ENCODE measurements around the gene OSBPL10.
A peak's percentile ranks its signal among the peaks of the same experiment; 100 is the strongest.

OSBPL10 gene

DNA sequence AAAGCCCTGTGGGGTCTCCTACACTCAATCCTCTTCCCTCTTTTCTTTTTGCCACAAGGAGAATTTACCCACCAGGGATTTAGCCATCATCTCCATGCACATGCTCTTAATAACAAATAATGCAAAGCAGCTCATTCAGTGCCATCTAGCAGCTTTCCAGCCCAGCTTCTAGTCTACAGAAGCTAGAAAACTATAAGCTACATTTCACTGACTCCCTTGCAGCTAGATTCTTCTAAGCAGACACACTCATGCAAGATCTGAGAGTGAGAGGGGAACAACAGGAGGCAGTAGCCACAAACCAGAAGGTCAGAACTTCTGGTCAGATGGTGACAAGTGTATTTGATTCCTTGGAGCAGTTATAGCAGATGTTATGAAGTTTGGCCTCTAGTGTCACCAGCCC is 25.5 kb downstream of the OSBPL10 start:
- DNase-seq: no peak

DNA sequence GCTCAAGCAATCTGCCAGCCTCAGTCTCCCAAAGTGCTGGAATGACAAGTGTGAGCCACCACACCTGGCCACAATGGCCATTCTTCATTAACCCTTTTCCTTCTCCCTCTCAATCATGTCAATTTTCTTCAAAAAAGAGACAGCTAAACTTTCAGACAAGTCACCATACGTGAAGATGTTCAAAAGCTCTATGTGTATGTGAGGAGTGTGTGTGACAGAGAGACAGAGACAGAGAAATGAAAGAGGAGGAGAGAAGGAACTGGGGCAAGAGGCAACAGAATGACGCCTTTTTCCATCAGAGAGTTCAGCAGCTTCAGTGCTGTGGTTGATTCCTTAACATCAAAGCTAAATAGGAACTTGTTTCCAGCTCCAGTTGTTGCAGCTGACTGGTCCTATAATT is 27.4 kb downstream of the OSBPL10 start:
- no peak for DNase-seq

DNA sequence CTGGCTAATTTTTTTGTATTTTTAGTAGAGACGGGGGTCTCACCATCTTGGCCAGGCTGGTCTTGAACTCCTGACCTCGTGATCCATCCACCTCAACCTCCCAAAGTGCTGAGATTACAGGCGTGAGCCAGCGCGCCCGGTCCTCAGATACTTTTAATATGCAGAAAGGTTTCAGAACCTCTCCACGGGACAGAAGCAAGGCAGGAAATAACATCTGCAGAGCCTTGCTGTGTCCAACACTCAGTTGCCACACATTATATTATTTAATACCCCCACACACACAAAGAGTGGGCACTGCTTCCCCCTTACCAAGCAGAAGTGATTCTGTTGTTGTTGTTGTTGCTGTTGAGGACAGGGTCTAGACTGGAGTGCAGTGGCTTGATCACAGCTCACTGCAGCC is 28.0 kb downstream of the OSBPL10 start:
- DNase-seq: no peak

DNA sequence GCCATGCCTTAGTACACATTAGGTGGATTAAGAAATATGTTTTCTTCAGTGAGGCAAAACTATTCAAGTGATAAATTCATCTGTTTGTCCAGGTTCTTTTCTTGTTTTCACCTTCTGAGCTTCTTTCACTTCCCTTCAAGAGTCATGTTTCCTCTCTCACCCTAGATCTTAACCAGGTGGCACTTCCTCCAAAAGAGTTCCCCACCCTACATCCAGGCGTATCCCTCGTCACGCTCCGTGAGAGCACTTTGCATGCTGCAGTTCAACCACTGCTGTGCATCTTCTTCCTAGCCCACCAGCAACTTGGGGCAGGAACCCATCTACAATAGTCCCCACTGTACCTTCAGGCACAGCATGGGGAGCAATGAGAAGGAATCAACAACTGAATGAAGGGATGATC is 28.9 kb downstream of the OSBPL10 start:
- DNase-seq: no peak

DNA sequence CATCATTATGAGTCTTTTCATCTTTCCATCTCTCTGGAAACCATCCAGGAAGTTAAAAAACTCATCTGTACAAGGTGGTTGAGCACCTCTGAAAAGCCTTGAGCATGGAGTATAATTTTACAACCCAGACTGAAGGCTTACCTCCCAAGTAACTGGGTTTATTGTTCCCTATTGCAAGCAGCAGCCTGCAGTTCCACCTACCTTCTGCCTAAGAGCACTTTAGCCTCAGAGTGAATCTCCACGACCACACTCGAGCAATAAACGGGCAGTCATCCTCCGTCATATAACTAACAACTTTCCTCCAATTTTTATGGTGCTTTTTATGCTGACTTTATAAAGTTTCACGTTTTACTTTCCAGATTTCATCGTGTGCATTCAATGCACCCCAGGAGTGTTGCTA is 32.8 kb downstream of the OSBPL10 start:
- DNase-seq: no peak

DNA sequence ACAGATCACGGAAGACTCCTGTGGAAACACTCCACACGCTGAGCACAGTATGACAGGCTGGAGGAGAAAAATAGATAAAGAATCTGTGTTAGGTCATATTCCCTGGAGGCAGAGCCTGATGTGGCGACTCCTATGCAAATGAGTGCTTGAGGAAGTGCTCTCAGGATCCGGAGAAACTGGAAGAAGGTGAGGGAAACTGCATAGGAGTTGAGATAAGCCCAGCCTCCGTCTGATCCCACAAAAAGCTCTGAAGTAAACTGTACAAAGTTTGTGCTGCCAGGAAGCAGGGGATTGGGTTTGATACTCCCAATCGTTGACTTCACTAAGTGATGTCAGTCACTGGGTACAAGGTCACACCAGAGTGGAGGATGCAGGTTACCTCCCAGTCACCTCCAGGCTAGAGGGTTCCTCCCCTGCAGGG is 33.4 kb downstream of the OSBPL10 start:
- no peak for DNase-seq

DNA sequence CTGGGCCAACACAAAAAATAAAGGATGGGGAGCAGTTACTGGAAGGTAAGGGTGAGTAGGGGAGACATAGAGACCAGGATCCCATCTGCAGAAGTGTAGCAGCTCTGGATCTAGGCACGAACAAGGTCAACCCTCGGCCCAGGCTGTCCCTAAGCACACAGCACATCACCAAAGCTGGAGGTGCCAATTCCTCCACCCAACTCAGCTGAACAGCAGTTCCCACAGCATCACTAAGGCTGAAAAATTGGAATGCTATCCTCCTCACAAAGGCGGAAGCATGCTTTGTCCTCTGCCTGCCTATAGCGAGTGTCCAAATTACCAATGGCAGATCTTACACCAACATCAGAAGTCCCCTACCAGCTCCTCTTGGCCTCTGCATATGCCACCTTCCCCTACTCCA is 33.9 kb downstream of the OSBPL10 start:
- no peak for DNase-seq

DNA sequence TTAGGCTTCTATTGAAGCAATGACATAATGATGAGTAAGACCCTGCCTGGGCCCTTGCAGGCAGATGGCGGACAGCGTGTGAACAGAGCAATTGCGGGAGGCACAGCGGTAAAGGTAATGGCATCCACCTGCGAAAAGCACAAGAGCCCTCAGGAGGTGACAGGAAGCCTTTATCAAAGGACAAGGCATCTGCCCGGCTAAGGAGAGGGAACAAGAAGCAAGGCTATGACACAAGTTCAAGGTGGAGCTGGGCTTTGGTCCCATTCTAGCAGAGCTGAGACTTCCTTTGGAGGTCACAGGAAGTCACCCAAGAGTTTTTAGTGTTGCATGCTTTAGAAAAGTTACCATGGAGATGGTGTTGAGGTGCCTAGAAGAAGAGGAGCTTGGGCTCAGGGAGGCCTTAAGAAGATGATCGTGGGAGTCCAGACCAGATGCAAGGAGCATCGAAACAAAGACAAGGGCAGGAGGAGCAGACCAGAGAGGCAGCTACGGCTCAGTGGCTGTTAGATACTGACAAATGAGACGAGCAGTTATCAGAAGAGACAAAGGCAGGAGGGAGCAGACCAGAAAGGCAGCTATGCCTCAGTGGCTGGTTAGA is 34.5 kb downstream of the OSBPL10 start:
- DNase-seq: no peak

DNA sequence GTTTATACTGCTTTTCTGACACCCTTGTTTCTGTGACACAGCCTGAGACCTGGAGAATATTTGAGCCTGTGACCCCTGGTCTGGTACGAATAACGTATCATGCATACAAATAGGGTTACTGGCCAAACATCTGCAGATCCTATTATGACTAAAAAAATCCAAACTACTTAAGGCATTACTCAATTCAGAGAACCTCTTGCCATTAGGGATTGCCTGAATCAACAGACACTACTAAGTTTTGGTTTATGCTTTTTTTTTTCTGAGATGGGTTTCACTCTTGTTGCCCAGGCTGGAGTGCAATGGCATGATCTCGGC is 35.4 kb downstream of the OSBPL10 start:
- DNase-seq: no peak

DNA sequence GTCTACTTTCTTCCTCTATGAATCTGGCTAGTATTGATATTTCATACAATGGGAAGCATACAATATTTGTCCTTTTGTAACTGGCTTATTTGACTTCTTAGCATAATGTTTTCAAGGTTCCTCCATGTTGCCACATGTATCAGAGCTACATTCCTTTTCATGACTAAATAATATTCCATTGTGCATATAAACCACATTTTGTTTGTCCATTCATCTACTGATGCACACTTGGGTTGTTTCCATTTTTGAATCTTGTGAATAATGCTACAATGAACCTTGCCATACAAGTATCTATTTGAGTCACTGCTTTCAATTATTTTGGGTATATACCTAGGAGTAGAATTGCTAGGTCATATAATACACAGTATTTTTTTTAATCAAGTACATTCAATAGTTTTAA is 38.0 kb downstream of the OSBPL10 start:
- DNase-seq: no peak

DNA sequence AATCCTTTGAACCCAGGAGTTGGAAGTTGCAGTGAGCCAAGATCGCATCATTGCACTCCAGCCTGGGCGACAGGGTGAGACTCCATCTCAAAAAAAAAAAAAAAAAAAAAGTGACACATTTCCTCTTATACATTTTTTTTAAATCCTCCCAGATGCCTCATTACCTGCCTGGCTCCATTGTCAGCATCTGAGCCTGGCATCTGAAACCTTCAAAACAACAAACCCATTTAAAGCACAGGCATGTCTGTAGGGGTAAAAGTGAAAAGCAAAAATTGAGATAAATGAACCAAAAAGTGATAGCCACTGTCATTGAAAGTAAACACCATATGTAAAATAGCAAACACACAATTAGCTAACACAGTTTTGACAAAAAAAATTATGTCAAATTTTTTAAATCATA is 38.6 kb downstream of the OSBPL10 start:
- DNase-seq: no peak

DNA sequence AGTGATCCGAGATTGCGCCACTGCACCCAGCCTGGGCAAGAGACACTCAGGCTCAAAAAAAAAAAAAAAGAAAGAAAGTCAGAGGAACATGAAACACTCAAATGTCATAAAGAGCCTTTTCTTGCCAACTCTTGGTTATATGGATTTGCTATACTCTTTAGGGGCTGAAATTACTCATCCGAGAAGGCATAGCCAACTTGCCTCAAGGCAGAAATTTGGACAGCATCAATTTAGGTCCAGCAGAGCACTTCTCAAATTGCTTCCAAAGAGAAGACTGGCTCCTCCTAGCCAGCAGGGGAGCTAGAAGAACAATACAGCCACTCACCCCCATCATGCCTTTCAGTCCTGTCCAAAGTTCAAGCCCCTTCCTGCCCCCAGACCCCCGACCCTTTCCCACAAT is 43.8 kb downstream of the OSBPL10 start:
- DNase-seq: no peak

DNA sequence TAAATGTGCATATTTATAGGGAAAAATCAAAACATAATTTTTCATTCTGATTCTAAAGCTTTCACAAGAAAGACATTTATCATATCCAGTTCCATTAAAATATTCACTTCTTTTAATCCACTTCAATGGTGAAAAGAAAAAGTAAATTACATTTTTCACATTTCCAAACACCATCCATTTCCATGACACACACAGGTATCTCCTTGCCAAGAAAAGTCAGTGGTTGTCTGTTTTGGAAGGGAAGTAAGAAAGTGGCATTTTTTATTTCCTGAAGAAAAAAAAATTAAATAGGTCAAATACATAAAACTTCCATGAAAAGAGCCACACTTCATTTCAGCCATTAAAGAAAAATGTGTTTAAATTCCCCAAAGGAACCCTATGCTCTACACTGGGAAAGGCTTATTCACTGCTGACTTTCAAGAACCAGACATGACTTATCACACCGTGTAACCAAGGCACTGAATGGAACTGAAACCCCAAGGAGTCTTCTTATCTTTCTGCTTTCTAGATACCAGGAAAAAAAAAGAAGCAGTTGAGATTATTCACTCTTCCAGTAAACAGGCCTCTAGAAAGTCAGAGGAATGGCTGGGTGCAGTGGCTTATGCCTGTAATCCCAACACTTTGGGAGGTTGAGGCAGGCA is 44.5 kb downstream of the OSBPL10 start:
- peak; percentile 6 for DNase-seq

DNA sequence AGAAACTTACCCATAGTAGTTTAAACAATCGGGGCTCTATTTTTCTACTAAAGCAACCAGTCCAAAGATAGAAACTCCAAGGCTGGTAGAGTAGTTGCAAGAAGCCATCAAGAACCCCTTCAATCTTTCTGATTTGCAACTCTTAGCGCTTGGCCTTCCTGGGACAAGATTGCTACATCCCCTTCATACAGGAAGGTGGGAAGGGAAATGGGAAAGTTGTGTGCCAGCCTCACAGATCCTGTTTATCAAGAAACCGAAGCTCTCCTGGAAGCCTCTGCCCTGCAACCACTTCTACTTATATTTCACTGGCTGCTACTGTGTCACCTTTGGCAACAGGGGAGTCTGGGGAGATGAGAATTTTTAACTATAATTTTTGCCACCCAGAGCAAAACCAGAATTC is 46.2 kb downstream of the OSBPL10 start:
- DNase-seq: no peak

DNA sequence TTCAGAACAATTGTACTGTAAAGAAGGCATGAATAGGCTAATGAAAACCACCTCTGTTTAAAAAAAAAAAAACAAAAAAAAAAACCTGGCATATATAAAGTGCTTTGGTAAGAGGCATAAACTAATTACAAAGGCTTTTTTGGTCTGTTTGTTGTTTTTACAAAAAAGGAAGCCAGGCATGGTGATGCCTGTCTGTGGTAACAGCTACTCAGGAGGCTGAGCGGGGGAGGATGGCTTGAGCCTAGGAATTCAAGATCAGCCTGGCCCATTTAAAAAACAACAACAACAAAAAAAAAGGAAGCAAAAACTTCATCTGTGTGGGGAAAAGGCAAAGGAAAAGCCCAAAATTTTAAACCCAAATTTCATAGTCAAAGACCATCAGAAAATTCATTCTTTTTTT is 47.0 kb downstream of the OSBPL10 start:
- no peak for DNase-seq

DNA sequence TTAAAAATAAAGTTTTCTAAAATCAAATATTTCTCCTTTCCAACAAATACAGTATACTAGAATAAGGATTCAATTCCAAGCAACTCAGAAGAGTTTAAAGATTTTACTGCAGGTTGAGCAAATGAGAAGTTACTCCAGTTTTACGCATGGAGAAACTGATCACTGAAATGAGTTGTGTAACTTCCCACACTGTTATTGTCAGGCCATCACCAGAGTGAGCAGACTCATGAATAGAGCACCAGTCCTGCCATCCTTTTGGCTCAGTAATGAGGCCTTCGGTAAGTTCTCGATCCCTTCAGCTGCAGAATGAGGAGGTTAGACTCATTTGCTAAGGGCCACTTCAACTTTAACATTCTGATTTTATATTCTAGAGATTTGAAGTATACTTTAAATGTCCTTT is 48.1 kb downstream of the OSBPL10 start:
- DNase-seq: no peak

DNA sequence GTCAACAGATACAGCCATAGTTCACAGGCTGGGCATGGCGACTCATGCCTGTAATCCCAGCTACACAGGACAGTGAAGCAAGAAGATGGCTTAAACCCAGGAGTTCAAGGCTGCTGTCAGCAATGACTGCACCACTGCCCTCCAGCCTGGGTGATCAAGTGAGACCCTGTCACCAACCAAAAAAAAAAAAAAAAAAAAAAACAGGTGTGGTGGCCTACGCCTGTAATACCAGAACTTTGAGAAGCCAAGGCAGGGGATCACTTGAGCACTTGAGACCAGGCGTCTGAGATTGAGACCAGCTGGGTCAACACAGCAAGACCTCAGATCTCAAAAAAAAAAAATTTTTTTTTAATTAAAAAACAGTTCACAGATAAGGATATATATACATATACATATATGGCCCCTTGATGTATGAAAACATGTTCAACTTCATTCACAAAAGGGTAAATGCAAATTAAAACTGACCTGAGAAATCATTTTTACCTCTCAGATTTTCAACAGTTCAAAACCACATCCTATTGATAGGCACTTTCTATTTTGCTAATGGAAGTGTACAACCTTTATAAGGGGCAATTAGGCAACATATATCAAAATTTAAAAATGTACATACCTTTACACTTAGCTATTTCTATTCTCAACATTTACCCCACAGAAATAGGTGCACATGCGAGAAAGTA is 51.1 kb downstream of the OSBPL10 start:
- DNase-seq: no peak

DNA sequence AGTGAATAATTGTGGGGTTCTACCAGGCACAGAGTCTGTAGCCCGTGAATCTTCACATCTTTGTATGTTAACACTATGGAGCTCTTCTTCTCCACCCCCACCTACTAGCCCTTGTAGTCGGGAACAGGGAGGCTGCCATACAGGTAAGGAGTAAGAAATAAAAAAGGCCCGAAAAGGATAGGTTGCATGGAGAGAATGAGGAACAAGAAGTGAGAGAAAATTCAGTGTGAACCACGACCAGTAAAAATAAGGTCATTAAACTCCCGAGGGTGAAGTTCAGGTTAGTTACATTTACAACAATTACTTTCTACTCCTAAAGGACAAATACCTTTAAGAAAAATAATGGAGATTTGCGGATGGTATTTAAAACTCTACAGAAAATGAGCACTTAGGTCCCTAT is 53.3 kb downstream of the OSBPL10 start:
- no peak for DNase-seq

DNA sequence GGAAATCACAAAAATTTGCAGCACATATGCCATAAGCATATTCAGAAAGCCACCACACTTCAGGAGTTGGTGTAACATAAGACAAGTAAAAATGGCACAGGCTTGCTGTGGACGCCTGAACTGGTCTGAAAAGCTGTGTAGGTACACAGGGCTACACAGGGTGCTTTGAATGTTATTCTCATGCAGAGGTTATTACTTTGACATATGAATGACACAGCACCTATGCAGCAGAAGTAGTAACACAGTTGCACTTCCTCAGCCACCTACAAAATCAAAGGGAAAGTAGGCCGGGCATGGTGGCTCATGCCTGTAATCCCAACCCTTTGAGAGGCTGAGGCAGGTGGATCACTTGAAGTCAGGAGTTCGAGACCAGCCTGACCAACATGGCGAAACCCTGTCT is 54.5 kb downstream of the OSBPL10 start:
- no peak for DNase-seq

DNA sequence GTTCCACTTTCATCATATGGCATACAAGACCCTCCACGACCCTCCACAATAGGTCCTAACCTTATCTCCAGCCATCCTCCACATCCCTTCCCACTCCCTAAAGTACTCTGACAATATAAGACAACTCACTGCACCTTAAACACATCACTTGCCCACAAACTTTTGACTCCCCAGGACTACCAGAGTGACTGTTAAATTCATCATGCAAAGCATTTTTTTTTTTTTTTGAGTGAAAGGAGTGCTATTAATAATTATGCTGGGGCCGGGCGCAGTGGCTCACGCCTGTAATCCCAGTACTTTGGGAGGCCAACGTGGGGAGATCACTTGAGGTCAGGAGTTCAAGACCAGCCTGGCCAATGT is 55.8 kb downstream of the OSBPL10 start:
- DNase-seq: no peak

DNA sequence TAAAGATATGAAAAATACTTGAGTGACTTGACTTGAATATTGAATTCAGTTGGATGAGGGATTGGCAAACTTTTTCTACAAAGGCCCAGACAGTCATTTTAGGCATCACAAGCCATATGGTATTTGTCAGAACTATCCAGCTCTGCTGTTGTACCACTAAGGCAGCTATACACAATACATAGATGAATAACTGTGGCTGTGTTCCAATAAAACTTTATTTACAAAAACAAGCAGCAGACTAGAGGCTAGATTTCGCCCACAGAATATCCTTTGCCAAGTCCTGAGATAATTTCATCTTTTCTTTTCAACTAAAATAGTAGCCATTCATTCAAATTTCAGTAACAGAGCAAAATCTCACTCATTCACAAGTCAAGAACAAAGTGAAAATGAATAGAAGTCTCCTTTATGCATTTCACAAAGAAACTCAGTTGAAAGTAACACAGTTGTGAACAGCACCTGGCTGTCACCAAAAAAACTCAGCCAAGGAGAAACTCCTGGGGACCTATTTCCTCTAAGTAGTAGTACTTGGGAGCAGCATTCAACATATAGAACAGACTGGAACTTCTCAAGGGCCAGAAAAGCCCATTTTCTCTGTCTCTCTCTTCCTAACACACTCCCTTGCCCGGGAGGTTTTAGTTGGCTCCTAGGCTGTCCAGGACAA is 56.3 kb downstream of the OSBPL10 start:
- no peak for DNase-seq

DNA sequence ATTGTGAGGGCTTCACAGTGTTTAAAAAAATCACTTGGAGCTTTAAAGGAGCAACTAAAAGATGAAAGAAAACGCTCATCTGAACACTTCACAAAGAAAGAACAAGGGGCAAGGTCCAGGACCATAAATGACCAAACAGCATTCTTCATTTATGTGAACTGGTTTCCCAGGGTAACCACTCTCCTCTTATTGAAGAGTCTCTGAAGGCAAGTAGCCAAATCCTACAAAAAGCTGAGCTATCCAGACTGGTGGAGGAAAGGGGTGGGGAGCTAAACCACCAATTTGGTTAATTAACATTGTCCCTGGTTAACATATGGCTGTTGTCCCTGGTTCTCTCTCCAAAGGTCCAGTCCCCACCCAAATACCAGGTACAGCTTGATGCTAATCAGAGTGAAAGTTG is 58.1 kb downstream of the OSBPL10 start:
- DNase-seq: no peak

DNA sequence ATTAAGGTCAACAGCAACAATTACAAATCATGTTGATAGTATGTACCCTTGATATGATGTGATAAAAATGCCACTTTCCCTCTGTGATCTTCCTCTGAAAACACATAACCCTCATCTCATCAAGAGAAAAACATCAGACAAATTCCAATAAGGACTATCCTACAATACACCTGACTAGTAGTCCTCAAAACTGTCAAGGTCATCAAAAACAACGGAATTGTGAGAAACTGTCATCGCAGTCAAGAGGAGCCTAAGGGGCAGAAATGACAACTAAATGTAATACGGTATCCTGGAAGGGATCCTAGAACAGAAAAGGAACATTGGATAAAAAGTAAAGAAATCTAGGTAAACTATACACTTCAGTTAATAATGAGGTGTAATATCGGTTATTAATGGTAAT is 59.2 kb downstream of the OSBPL10 start:
- DNase-seq: no peak

DNA sequence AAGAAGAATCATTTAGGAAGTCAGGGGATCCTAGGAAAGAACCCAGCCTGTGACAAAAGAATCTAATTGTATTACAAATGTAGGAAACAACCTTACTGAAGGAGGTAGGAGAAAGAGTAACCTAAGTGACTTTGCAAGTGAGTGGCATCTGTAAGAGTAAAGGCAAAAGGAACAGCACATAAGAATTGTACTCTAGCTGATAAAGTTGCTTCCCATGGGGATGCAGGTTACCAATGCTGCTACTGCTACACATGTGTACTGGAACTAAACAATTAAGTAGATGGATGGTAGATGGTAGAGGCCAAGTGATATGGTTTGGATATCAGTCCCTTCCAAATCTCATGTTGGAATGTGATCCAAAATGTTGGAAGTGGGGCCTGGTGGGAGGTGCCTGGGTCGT is 60.8 kb downstream of the OSBPL10 start:
- no peak for DNase-seq

DNA sequence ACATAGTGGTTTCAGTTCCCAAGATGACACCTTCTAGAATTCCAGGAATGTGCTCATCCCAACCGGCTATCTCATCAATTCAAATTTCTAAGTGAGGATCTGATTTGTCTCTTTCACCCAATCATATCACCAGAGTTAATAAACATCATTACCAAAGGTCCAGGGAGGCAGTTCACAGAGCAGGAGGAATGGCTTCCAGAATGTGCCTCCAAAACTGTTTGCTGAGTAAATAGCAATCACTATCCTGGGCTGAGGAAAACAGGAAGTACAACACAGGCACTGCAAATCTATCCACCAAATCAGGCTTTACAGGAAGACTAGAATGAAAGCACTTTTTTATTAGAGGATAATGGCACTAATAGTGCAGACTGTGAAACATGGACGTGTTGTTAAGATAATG is 61.5 kb downstream of the OSBPL10 start:
- DNase-seq: no peak
